Glomerular endothelial cell (primary cell): ENCODE data around the gene LDB3. TPM values are rescaled to one million over a fixed set of nuclear protein-coding genes. Genes with fewer than 3 reads are reported as not detected.

ENCODE experiments used
- total RNA-seq: library from RNA; depleted of rRNA; stranded (reverse); fragments of >200 nt; gene quantifications from 2 replicates; pipeline ENCODE4 v1.2.3, GENCODE V29; 2015

The LDB3 gene
- total RNA-seq, 1 donor from 2014 or later = not detected

Other genes starting within 250 kb of the LDB3 start
- gene WAPL, start 146.7 kb upstream of the LDB3 start, total RNA-seq = 22.2 and 29.1 TPM in 2 replicates
- not detected in 2 replicates for gene OPN4, start 14.0 kb upstream of the LDB3 start, total RNA-seq
- 2.8 and 5.6 TPM in 2 replicates for gene BMPR1A, start 88.1 kb downstream of the LDB3 start, total RNA-seq